ENCODE results near the gene SDHA. TPM values are rescaled to one million over a fixed set of nuclear protein-coding genes. Genes with fewer than 3 reads are reported as not detected.
"Not testable (repeated sequence)": the region's sequence is repeated elsewhere in the genome, so short reads cannot be mapped to it uniquely, and the experiment has no call there.

Gene SDHA
- total RNA-seq, 2 donors from 2014 or later, result 121 to 130 TPM

DNA sequence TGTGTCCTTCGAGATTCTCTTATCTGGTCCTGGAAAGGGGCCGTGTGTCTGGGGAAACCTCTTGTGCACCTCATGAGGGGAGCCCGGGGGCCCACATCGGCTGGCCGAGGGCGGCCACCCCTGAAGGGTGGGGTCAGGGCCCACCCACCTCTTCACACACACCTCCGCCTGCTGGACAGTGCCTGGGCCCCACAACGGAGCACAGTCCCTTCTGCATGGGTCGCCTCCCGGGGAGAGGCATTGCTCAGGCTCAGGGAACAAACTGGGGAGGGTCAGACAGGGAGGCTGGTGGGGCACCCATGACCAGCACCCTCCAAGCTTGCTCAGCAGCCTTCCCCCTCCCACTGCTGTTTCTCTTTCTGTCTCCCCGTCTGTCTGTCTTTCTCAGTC, 28.1 kb upstream of the SDHA start:
- ATAC-seq, result no peak
- no peak overlapping the region for H3K27ac Mint-ChIP-seq
- no peaks in the 10 kb centered on the region for H3K9me3 Mint-ChIP-seq
- no peaks in the 10 kb centered on the region for H3K36me3 Mint-ChIP-seq
- H3K4me1 Mint-ChIP-seq (ENCODE audit: low read depth in 2 of 2), result peaks cover 0 to 7% of the 10 kb centered on the region in 2 donors
- DNase-seq (ENCODE audit: low spot score), result no peak
- H3K27me3 Mint-ChIP-seq, result peaks cover 0 to 4% of the 10 kb centered on the region in 2 donors
- no peak overlapping the region for H3K4me3 Mint-ChIP-seq

DNA sequence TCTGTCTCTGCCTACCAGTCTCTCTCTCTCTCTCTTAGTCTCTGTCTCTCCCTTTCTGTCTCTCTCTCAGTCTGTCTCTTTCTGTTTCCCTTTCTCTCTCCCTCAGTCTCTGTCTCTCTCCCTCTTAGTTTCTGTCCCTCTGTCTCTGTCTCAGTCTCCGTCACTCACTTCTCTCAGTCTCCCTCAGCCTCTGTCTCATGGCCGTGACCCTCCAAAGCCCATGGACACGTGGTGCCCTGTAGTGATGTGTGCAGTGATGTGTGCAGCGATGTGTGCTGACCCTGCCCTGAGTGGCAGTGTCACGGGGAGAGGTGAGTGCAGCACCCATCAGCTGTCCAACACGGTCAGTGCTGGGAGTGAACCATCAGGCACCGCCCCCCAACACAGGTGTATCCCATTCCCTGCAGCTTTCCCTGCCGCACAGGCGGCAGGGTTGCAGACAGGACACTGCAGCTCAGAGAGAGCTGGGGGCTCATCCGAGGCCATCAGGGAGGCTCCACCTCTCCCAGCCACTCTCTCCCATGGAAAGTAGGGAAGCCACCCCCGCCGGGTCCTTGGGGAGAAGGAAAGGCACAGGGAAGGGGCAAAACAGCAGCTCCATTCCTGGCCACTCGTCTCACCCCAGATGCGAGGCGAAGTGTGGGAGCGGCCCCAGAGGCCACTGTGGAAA, 27.6 kb upstream of the SDHA start:
- Mint-ChIP-seq H3K4me1 (ENCODE audit: low read depth in 2 of 2) (peaks cover 0 to 7% of the 10 kb centered on the region in 2 donors), H3K36me3 (no peaks in the 10 kb centered on the region), H3K27ac (no peak overlapping the region), H3K9me3 (no peaks in the 10 kb centered on the region), H3K27me3 (peaks cover 0 to 4% of the 10 kb centered on the region in 2 donors), H3K4me3 (no peak overlapping the region)
- ATAC-seq, result no peak
- DNase-seq (ENCODE audit: low spot score), result no peak

DNA sequence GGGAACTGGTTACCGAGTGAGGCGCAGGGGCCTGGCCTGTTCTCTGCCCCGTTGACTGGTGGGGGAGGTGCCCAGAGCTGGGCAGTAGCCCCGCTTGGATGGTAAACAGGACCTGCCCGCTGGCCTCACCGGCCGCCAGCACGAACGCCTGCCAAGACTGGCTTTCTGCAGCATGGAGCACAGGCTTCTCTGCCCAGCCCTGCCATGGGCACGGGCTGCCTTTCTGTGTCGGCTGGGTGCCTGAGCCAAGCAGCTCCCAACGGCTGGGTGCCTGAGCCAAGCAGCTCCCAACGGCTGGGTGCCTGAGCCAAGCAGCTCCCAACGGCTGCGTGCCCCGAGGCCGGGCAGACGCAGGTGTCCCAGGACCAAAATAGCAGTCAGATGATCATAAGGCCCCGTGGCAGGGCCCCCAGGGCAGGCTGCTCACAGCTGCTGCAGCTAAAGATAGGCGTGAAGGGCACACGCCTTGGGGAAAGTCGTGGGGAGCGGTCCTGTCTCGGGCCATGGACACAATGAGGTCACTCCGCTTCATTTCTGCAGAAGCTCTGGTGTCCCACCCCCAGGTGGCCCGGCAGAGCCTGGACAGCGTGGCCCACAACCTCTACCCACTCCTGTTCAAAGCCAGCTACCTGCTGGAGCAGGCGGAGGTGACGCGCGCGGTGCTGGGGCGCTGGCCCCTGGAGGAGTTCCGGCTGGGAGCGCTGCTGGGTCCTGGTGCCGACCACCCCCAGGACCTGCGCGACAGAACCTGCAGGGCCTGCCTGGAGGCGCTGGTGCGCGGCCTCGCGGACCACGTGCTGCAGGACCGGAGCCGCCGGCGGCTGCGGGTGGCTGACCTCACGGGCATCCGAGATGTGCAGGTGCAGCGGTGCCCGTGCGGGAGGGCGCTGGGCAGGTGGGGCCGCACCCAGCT, 26.8 kb upstream of the SDHA start, which contains the start of gene LRRC14B:
TSS of gene LRRC14B (plus strand) at position 460 of the 913 bp plus-strand sequence. CDS start at position 504, 44 bp downstream.
- peaks cover 0 to 7% of the 10 kb centered on the region in 2 donors for H3K4me1 Mint-ChIP-seq (ENCODE audit: low read depth in 2 of 2)
- DNase-seq (ENCODE audit: low spot score) (no peak), ATAC-seq (no peak)
- no peaks in the 10 kb centered on the region for H3K36me3 Mint-ChIP-seq
- H3K27ac Mint-ChIP-seq, result no peak within 1 kb of the TSS
- H3K27me3 Mint-ChIP-seq, result peaks cover 0 to 4% of the 10 kb centered on the region in 2 donors
- no peaks in the 10 kb centered on the region for H3K9me3 Mint-ChIP-seq
- no peak within 1 kb of the TSS for H3K4me3 Mint-ChIP-seq

DNA sequence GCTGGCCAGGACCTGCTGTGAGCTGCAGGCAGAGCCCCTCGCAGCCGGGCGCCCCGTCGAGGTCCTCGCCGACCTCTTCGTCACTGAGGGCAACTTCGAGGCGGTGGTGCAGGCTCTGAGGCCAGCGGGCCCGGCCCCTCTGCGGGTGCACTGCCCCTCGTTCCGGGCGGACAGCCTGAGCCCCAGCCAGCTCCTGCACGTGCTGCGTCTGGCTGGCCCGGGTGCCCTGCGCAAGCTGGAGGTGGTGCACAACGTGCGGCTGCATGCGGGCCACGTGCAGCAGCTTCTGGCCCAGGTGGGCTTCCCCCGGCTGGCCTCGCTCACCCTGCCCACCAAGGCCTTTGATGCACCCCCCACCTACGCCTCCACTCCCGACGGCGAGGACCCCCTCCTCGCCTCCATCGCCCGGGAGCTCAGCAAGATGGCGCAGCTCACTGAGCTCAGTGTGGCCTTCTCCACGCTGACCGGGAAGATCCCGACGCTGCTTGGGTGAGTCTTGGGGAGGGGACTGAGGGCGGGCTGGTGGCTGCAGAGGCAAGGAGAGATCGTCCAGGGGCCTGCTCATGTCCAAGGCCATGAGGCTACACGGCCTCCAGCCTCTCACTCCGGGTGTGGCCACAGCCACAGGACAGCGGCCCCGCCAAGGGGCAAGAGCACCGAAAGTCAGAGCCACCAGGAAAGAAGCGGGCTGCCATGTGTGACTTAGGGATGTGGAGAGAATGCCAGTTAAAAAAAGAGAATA, 26.0 kb upstream of the SDHA start:
- Mint-ChIP-seq H3K9me3 (no peaks in the 10 kb centered on the region), H3K27ac (no peak overlapping the region), H3K27me3 (peaks cover 0 to 4% of the 10 kb centered on the region in 2 donors), H3K4me1 (ENCODE audit: low read depth in 2 of 2) (peaks cover 0 to 7% of the 10 kb centered on the region in 2 donors), H3K4me3 (no peak overlapping the region), H3K36me3 (no peaks in the 10 kb centered on the region)
- ATAC-seq (no peak), DNase-seq (ENCODE audit: low spot score) (no peak)

DNA sequence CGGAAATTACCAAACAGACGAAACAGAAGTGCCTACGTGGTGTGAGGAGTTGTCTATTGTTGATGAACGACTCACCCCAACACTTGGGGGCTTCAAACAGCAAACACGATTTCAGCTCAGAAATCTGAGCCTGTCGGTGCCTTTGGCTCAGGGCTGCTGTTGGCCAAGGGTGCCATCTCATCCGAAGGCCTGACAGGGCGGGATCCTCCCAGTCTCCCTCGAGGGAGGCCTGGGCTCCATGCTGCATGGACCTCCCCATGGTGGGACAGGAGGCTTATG, 25.5 kb upstream of the SDHA start:
- ATAC-seq (no peak), DNase-seq (ENCODE audit: low spot score) (no peak)
- Mint-ChIP-seq H3K4me1 (ENCODE audit: low read depth in 2 of 2) (peaks cover 0 to 7% of the 10 kb centered on the region in 2 donors), H3K4me3 (no peak overlapping the region), H3K27me3 (peaks cover 0 to 4% of the 10 kb centered on the region in 2 donors), H3K9me3 (no peaks in the 10 kb centered on the region), H3K36me3 (no peaks in the 10 kb centered on the region), H3K27ac (no peak overlapping the region)

DNA sequence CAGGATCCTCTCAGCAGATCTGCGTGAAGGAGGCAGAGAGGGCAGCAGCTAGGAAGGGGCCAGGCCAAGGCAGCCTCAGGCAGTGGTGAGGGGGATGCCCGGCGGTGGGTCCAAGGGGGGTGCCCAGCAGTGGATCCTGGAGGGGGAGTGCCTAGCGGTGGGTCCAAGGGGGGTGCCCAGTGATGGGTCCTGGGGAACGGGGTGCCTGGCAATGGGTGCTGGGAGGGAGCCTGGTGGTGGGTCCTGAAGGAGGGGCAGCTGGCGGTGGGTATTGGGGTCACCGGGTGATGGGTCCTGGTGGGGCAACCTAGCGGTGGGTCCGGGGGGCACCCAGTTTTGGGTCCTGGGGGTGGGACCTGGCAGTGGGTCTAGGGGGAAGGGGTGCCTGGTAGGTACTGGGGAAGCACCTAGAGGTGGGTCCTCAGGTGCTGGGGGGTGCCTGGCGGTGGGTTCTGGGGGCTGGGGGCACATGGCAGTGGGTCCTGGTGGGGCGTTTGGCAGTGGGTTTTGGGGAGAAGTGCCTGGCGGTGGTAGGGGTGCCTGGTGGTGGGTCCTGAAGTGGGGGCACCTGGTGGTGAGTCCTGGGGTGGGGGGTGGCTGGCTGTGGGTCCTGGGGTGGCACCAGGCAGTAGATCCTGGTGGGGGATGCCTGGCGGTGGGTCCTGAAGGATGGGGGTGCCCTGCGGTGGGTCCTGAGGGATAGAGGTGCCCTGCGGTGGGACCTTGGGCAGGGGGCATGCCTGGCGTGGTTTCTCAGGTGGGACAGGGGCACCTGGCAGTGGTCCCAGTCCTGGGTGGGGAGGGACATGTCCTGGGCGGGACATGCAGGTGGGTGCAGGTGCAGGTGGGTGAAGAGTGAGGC, 24.9 kb upstream of the SDHA start:
- H3K27ac Mint-ChIP-seq, result no peak overlapping the region
- no peak overlapping the region for H3K4me3 Mint-ChIP-seq
- DNase-seq (ENCODE audit: low spot score) (no peak), ATAC-seq (no peak)
- H3K9me3 Mint-ChIP-seq, result no peaks in the 10 kb centered on the region
- H3K4me1 Mint-ChIP-seq (ENCODE audit: low read depth in 2 of 2), result peaks cover 0 to 6% of the 10 kb centered on the region in 2 donors
- no peaks in the 10 kb centered on the region for H3K36me3 Mint-ChIP-seq
- H3K27me3 Mint-ChIP-seq, result peaks cover 0 to 4% of the 10 kb centered on the region in 2 donors

DNA sequence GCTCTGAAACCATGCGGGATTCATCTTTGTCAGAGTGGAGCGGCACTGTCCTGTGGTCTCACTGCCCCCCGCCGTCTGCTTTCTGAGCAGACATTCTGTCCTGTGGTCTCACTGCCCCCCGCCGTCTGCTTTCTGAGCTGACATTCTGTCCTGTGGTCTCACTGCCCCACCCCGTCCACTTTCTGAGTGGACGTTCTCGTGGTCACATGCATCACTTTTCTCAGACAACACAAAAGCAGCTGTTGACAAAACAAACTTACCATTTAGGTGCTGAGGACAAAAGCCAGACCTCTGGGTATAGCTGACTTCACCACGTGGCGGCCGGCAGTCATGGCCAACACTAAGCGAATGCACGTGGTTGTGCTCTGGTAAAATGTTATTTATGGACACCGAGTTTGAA, 24.0 kb upstream of the SDHA start:
- Mint-ChIP-seq H3K9me3 (no peaks in the 10 kb centered on the region), H3K27ac (no peak overlapping the region), H3K4me1 (ENCODE audit: low read depth in 2 of 2) (no peaks in the 10 kb centered on the region), H3K27me3 (peaks cover 0 to 4% of the 10 kb centered on the region in 2 donors), H3K4me3 (no peak overlapping the region), H3K36me3 (no peaks in the 10 kb centered on the region)
- no peak for DNase-seq (ENCODE audit: low spot score)
- ATAC-seq, result no peak

DNA sequence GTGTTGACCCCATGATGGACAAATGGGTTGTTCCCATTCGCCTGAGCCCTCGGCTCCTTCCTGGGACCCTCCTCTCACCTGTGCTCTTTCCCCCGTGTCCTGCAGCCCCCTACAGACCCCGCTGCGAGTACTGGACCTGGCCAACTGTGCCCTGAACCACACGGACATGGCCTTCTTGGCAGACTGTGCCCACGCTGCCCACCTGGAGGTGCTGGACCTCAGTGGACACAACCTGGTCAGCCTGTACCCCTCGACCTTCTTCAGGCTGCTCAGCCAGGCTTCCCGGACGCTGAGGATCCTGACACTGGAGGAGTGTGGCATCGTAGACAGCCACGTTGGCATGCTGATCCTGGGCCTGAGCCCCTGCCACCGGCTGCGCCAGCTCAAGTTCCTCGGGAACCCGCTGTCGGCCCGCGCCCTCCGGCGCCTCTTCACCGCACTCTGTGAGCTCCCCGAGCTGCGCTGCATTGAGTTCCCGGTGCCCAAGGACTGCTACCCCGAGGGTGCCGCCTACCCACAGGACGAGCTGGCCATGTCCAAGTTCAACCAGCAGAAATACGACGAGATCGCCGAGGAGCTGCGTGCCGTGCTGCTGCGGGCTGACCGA, 23.4 kb upstream of the SDHA start:
- no peak for ATAC-seq
- Mint-ChIP-seq H3K4me1 (ENCODE audit: low read depth in 2 of 2) (no peaks in the 10 kb centered on the region), H3K27me3 (peaks cover 0 to 4% of the 10 kb centered on the region in 2 donors), H3K36me3 (no peaks in the 10 kb centered on the region), H3K9me3 (no peaks in the 10 kb centered on the region), H3K4me3 (no peak overlapping the region), H3K27ac (no peak overlapping the region)
- no peak for DNase-seq (ENCODE audit: low spot score)

DNA sequence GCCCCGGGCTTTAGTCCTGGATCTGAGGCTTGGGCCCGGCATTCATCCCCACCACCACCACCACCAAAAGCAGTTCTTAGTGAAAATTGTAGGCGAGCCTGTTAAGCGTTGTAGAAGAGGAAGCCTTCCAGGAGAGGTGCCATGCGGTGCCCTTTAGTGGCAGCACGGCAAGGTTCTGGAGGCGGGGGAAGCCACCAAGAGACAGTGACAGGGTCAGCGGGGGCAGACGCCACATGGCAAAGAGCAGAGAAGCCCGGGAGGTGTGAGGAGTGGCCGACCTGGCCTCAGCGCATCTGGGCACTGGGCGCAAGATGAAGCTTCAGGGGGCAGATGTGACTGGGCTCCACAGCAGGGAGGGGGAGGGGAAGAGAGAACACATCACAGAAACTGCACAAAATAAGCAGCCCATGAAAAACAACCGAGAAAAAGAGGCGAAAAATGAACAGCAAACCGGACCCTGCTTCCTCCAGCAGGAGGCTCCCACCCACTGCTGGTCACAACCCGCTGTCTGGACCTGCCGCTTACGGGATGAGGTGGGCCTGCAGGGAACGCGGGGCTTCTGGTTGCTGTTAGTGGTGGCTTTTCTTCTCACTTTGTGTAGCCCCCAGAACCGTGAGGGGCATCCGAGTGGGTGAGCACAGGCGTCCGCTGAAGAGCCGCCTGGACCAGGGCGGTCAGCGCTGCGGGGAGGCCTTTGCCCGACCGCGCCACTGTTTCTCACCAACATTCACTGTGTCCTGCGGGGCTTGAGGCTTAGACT, 22.5 kb upstream of the SDHA start:
- Mint-ChIP-seq H3K4me1 (ENCODE audit: low read depth in 2 of 2) (no peaks in the 10 kb centered on the region), H3K36me3 (no peaks in the 10 kb centered on the region), H3K27ac (no peak overlapping the region), H3K27me3 (no peaks in the 10 kb centered on the region), H3K4me3 (no peak overlapping the region), H3K9me3 (no peaks in the 10 kb centered on the region)
- ATAC-seq (no peak), DNase-seq (ENCODE audit: low spot score) (no peak)

DNA sequence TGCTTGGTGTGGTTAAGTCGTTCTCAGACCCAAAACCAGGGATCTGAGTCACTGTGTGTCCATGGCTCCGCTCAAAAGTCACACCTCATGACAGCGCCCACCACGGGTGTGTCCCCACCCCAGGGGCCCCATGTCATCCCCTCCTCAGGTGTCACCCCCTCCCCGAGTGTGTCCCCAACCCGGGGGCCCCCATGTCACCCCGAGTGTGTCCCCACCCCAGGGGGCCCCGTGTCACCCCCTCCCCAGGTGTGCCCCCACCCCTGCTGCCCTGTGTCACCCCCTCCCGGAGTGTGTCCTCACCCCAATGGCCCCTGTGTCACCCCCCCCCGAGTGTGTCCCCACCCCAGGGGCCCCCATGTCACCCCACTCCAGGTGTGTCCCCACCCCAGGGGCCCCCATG, 21.8 kb upstream of the SDHA start:
- Mint-ChIP-seq H3K36me3 (no peaks in the 10 kb centered on the region), H3K27ac (no peak overlapping the region), H3K9me3 (no peaks in the 10 kb centered on the region), H3K4me1 (ENCODE audit: low read depth in 2 of 2) (no peaks in the 10 kb centered on the region), H3K27me3 (no peaks in the 10 kb centered on the region), H3K4me3 (no peak overlapping the region)
- DNase-seq (ENCODE audit: low spot score) (no peak), ATAC-seq (no peak)

DNA sequence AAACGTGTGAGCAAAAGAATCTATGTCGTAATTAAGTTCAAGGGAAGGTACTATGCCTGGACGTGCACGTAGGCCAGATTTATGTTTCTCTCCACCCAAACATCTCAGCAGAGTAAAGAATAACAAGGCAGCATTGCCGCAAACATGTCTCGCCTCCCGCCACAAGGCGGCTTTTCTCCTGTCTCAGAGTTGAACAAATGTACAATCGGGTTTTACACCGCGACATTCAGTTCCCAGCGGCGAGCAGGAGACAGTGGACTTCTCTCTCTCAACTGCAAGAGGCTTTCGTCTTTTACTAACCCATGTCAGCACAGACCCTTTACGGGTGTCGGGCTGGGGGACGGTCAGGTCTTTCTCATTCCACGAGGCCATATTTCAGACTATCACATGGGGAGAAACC, 21.1 kb upstream of the SDHA start:
- not testable (repeated sequence) for H3K9me3 Mint-ChIP-seq; H3K4me3 Mint-ChIP-seq; DNase-seq (ENCODE audit: low spot score); H3K4me1 Mint-ChIP-seq (ENCODE audit: low read depth in 2 of 2); H3K36me3 Mint-ChIP-seq; ATAC-seq; H3K27me3 Mint-ChIP-seq; H3K27ac Mint-ChIP-seq

DNA sequence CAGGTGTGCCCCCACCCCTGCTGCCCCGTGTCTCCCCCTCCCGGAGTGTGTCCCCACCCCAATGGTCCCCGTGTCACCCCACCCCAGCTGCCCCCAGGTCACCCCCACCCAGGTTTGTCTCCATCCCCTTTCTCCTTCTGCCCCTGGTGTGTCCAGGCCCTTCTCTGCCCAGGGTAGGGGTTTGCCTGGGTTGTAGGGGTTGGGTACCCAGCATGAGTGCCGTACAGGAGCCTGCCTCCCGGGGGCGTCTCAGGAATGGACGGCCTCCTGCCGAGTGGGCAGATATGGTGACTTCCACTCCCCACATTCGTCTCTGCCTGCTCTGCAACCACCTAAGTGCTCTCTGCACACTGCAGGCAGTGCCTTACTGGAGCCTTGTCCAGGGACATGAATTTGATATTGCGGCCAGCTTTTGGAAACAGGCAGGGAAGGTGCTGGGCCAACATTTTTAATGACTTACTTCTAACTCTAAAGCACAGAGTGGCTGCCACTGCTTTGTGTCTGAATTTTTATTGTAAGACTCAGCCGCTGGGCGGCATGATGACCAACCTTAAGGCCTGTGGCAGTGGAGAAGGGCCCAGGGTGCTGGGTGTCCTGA, 20.1 kb upstream of the SDHA start:
- no peaks in the 10 kb centered on the region for H3K27me3 Mint-ChIP-seq
- H3K4me1 Mint-ChIP-seq (ENCODE audit: low read depth in 2 of 2), result no peaks in the 10 kb centered on the region
- H3K36me3 Mint-ChIP-seq, result no peaks in the 10 kb centered on the region
- ATAC-seq (no peak), DNase-seq (ENCODE audit: low spot score) (no peak)
- H3K9me3 Mint-ChIP-seq, result no peaks in the 10 kb centered on the region
- H3K4me3 Mint-ChIP-seq, result no peak overlapping the region
- H3K27ac Mint-ChIP-seq, result no peak overlapping the region

All from natural killer cell treated with Interleukin-12 subunit alpha and Interleukin-12 subunit beta and Interleukin-15 and Interleukin-18, amount 100 ng/mL, for 72 hours (primary cell).